Astrocyte of the cerebellum (primary cell): ENCODE measurements around the gene EHMT2.
"Not testable (repeated sequence)": the region's sequence is repeated elsewhere in the genome, so short reads cannot be mapped to it uniquely, and the experiment has no call there.

ENCODE experiments used
- DNase-seq: peaks from one replicate; pipeline ENCODE4 v3.0.0-alpha.2; 2011; ENCODE audit warnings: low read depth
- H3K4me3 ChIP-seq: 2 replicates; pipeline ENCODE4 v1.5.1; 2011; ENCODE audit warnings: mild to moderate bottlenecking, low read depth, low read length, moderate library complexity
- in situ Hi-C: cut with HindIII; loops from 2 replicates; pipeline ENCODE4 v1.10.0; 2017; ENCODE audit warnings: low sequenced_read_pairs
- TF ChIP-seq, protein P1 (sequence below): IDR thresholded peaks from 2 replicates; pipeline ENCODE4 v1.5.1; 2012; ENCODE audit warnings: low read length, low read depth, moderate library complexity, mild to moderate bottlenecking; ENCODE audit errors: missing control alignments

The EHMT2 gene

DNA sequence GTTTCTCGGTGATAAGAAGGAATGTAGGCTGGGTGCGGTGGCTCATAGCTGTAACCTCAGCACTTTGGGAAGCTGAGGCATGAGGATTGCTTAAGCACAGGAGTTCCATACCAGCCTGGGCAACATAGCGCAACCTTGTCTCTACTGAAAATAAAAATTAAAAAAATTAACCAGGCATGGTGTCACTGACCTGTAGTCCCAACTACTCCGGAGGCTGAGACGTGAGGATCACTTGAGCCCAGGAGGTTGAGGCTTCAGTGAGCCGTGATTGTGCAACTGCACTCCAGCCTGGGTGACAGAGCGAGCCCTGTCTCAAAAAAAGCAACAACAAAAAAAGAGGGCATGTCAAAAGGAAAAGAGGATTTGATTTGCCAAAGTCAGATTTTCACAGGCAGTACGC lies 38.8 kb downstream of the EHMT2 start:
- TF ChIP-seq, protein P1, sequence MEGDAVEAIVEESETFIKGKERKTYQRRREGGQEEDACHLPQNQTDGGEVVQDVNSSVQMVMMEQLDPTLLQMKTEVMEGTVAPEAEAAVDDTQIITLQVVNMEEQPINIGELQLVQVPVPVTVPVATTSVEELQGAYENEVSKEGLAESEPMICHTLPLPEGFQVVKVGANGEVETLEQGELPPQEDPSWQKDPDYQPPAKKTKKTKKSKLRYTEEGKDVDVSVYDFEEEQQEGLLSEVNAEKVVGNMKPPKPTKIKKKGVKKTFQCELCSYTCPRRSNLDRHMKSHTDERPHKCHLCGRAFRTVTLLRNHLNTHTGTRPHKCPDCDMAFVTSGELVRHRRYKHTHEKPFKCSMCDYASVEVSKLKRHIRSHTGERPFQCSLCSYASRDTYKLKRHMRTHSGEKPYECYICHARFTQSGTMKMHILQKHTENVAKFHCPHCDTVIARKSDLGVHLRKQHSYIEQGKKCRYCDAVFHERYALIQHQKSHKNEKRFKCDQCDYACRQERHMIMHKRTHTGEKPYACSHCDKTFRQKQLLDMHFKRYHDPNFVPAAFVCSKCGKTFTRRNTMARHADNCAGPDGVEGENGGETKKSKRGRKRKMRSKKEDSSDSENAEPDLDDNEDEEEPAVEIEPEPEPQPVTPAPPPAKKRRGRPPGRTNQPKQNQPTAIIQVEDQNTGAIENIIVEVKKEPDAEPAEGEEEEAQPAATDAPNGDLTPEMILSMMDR = no peak

DNA sequence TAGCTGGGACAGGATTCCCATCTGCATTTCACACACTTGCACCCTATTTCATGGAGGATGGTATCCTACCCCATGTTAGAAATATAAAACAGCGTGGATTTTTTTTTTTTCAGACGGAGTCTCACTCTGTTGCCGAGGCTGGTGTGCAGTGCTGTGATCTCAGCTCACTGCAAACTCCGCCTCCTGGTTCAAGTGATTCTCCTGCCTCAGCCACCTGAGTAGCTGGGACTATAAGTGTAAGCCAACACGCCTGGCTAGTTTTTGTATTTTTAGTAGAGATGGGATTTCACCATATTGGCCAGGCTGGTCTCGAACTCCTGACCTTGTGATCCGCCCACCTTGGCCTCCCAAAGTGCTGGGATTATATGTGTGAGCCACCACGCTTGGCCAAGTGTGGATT lies 39.7 kb downstream of the EHMT2 start:
- H3K4me3 ChIP-seq, DNase-seq, in situ Hi-C loops: not testable (repeated sequence)

More for the DNA sequence above, 38.8 kb downstream of the EHMT2 start:
- no peak for DNase-seq
- in situ Hi-C loops = no loop called here
- no peak overlapping the region for H3K4me3 ChIP-seq

DNA sequence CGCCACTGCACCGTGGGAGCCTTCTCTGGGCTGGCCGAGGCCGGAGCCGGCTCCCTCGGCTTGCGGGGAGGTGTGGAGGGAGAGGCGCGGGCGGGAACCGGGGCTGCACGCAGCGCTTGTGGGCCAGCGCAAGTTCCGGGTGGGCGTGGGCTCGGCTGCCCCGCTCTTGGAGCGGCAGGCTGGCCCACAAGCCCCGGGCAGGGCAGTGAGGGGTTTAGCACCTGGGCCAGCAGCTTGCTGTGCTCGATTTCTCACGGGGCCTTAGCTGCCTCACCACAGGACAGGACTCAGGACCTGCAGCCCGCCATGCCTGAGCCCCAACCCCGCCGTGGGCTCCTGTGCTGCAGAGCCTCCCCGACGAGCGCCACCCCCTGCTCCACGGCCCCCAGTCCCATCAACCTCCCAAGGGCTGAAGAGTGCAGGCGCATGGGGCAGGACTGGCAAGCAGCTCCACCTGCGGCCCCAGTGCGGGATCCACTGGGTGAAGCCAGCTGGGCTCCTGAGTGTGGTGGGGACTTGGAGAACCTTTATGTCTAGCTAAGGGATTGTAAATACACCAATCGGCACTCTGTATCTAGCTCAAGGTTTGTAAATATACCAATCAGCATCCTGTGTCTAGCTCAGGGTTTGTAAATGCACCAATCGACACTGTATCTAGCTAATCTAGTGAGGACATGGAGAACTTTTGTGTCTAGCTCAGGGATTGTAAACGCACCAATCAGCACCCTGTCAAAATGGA lies 45.3 kb downstream of the EHMT2 start:
- in situ Hi-C loops, DNase-seq, H3K4me3 ChIP-seq: not testable (repeated sequence)

DNA sequence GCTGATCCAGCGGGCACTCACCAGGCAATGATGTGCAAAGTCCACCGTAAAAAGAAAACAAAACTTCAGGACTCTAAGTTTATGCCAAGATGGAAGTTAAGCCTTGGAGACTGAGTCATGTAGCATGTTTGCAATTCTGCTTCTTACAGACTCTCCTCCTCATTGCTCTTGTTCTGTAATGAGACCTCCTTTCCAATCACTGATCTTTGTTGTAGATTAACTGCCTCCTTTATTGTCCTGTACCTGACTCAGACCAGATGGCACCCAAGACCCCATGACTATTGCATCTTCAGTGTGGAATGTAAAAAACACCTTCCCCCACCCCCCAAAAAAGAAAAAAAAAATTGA lies 46.0 kb downstream of the EHMT2 start:
- in situ Hi-C loops = no loop called here
- no peak for DNase-seq
- H3K4me3 ChIP-seq = no peak overlapping the region
- TF ChIP-seq, protein P1 = no peak

DNA sequence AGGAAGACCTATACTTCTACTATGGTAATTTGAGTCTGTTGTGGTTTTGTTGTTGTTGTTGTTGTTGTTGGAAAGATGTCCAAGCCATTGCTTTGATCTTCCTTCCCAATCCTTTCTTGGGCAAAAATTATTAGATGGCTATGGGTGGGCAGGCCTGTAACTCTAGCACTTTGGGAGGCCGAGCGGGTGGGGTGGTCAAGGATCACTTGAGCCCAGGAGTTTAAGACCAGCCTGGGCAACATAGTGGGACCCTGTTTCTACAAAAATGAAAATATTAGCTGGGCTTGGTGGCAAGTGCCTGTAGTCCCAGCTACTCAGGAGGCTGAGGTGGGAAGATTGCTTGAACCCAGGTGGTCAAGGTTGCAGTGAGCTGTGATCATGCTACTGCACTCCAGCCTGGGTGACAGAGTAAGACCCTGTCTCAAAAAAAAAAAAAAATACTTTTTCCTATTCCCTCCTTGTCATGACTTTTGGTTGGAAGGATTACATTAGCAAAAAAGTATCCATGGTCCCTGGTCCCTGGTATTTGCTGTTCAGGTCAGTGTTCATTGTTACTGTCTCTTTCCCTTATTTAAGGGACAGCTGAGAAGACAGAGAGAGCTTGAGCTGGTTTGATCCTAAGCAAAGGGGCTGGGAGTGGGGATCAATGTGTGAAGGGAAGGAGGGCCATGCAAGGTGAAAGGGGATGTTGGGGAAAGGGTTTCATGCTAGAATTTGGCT lies 46.6 kb downstream of the EHMT2 start:
- DNase-seq = no peak
- no peak overlapping the region for H3K4me3 ChIP-seq
- TF ChIP-seq, protein P1 = no peak
- in situ Hi-C loops = no loop called here

DNA sequence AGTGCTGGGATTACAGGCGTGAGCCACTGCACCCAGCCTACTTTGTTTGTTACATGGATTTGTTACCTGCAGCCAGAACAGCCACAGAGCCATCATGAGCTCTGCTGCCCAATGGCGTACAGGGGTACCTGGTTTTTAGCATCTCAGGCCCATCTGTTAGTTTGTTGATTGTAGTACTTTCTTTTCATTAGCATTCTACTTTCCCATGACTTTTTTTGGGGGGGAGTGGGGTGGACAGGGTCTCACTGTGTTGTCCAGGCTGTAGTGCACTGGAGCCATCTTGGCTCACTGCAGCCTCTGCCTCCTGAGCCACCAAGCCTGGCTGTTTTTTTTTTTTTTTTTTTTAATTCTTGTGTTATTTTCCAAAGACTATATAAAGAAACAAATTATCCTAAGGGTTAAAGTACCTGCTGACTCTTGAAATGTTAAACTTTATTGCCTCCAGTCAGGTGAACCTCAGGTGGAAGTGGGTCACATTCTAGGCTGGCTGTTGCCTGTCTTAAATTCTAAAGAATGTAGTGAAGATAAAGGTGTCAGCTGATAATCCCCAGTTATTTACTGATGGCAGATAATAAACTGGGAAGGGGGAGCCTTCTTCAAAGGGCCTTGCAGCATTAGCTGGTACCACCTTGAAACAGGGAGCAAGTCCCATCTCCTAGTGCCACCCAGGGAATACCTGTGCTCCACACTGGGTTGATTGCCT lies 50.1 kb downstream of the EHMT2 start:
- in situ Hi-C loops = no loop called here
- TF ChIP-seq, protein P1 = no peak
- H3K4me3 ChIP-seq = no peak overlapping the region
- no peak for DNase-seq

DNA sequence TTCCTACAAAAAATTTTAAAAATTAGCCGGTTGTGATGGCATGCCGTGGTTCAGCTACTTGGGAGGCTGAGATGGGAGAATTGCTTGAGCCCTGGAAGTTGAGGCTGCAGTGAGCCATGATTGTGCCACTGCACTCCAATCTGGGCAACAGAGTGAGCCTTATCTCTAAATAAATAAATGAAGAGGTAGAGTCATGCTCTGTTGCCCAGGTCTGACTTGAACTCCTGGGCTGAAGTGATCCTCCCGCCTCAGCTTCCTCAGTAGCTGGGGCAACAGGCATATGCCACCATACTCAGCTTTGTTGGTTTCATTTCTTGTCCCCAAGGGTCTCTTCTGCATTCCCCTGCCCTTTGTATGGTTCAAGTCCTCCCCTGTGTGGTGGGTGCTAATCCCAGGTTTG lies 53.0 kb downstream of the EHMT2 start:
- no peak for DNase-seq
- H3K4me3 ChIP-seq = no peak overlapping the region
- TF ChIP-seq, protein P1 = no peak
- in situ Hi-C loops = no loop called here
